Retinal pigment epithelial cell (primary cell): ENCODE results near the gene BCKDHB.

Experiments used
- DNase-seq: peaks from one replicate; pipeline ENCODE4 v3.0.0-alpha.2; 2010; ENCODE audit warnings: low read depth
- H3K4me3 ChIP-seq: 2 replicates; pipeline ENCODE4 v1.5.1; 2011; ENCODE audit warnings: mild to moderate bottlenecking, low read length, control low read depth, moderate library complexity
- TF ChIP-seq, protein P1 (sequence below): conservative IDR thresholded peaks from 2 replicates; pipeline ENCODE4 v1.5.1; 2011; ENCODE audit warnings: low read depth, low read length, control low read depth, inconsistent platforms

Gene BCKDHB

DNA sequence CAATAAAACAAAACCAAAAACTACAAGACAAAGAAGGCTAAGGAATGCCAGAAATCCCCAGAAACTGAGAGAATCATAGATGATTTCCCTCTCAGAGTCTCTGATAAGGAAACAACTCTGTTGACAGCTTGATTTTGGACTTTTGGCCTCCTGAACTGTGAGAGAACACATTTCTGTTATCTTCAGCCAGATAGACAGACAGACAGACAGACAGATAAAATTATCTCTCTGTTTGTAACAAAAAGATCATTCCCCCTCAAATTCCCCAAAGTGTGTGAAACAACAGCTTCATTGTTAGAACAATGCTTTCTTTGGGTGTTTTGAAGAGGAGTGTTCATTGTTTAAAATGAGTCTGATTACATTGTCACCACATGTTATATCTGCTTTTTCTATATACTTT lies 148.2 kb downstream of the BCKDHB start:
- DNase-seq, result no peak
- TF ChIP-seq, protein P1, sequence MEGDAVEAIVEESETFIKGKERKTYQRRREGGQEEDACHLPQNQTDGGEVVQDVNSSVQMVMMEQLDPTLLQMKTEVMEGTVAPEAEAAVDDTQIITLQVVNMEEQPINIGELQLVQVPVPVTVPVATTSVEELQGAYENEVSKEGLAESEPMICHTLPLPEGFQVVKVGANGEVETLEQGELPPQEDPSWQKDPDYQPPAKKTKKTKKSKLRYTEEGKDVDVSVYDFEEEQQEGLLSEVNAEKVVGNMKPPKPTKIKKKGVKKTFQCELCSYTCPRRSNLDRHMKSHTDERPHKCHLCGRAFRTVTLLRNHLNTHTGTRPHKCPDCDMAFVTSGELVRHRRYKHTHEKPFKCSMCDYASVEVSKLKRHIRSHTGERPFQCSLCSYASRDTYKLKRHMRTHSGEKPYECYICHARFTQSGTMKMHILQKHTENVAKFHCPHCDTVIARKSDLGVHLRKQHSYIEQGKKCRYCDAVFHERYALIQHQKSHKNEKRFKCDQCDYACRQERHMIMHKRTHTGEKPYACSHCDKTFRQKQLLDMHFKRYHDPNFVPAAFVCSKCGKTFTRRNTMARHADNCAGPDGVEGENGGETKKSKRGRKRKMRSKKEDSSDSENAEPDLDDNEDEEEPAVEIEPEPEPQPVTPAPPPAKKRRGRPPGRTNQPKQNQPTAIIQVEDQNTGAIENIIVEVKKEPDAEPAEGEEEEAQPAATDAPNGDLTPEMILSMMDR, result no peak
- H3K4me3 ChIP-seq, result no peak overlapping the region

DNA sequence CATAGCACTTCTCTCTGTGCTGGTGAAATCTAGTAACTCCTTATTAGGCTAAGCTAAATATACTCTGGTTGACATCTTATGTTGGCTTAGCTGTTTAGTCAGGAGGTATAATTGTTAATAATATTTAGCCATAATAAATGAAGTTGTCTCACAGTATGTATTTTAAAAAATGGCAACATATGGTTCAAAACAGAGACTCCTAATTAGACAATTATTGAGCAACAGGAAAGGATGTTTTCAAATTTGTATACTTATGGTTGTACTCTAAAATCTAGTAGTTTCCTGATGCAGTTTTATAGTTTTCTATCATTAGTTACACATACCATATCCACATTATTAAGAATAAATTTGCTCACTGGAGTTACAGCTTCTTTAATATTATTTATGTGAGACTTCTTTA lies 150.2 kb downstream of the BCKDHB start:
- no peak for DNase-seq
- H3K4me3 ChIP-seq, result no peak overlapping the region
- TF ChIP-seq, protein P1, result no peak

DNA sequence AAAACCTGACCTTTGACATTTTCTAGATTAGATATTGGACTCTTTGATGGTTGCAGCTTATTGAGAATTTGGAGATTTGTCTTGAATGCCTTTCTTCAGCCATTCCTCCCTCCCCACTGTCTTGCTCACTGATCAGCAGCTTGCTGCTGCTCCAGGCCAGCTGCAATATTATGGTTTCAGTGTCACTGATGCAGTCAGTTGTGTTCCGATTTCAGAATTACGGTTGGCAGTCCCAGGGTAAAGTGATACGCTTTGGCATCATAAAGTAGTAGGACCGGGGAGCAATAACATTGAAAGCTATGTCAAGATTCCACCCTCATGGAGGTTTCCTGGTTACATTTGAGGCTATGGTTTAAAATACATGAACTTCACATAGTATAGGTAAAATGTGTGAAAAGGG lies 152.6 kb downstream of the BCKDHB start:
- TF ChIP-seq, protein P1, result no peak
- no peak overlapping the region for H3K4me3 ChIP-seq

DNA sequence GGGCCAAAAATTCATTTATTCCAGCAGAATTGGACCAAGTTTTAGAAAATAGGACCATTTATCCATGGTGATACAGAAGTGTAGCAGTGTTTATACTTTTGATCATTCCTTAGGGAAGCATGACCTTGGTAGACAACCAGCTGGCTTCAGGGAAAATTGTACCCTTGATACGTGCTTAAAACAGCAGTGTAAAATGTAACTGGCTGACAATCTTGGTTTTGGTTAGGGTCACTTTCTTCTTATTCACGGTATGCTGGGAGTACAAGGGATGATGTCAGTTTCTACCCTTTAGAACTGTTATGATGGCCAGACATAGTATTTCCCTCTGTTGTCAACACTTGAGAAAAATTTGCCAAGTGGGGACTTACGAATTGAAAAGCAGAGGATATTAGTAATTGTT lies 157.1 kb downstream of the BCKDHB start:
- TF ChIP-seq, protein P1, result no peak
- DNase-seq, result no peak
- no peak overlapping the region for H3K4me3 ChIP-seq

More for the DNA sequence above, 152.6 kb downstream of the BCKDHB start:
- DNase-seq, result no peak

DNA sequence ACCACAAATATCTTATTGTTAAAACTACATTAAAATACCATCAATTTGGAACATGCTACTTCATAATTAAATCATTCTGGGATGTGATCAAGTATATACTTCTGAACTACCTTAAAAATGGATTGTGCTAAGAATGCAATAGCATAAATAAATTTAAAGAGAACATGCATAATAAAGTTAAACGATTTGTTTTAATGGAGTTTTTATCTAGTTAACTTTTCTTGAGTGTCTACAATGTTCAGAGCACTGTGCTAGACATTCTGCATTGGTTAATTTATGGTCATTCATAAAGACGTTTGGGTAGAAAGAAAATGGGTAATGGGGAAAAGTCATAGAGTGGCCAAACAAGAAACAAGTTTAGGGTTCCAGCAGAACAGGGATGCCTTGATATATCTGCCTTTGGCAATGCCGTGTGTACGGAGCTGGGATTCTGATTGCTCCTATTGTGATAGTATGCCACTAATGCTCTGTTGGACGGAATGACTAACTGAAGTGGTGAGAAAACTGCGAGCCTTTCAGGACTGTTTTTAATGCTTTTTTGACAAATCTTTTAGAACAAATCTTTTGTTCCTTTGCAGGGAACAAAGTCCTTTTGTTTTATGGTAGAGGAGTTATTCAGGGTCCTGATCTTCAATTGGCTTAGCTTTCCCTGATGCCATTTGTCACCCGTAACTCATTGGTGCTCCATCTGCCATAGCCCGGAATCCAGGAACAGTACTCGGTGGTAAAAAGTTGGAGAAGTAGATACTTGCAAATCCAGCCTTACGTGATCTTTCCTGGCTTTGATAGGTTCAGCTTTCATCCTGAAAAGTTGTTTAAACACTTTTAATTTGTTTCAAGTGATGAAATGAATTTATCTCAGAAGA lies 162.6 kb downstream of the BCKDHB start:
- DNase-seq, result no peak
- TF ChIP-seq, protein P1, result no peak
- no peak overlapping the region for H3K4me3 ChIP-seq

DNA sequence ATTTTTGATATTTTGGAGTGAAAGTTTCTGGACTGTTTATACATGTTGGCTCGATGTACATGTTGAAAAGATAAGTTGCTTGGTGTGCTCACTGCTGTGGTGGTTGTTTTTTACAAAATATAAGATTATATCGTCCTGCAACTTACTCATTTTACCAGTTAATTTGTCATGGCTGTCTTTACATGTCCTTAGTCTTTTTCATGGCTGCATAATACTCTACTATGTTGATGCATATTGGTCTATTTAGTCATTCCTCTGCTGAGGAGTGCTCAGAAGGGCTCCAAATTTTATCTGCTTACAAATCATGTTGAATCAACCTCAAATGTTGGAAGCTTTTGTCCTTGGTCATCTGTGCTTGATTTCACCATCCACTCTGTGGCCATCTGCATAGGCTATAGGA lies 164.6 kb downstream of the BCKDHB start:
- no peak for DNase-seq
- H3K4me3 ChIP-seq, result no peak overlapping the region
- TF ChIP-seq, protein P1, result no peak

DNA sequence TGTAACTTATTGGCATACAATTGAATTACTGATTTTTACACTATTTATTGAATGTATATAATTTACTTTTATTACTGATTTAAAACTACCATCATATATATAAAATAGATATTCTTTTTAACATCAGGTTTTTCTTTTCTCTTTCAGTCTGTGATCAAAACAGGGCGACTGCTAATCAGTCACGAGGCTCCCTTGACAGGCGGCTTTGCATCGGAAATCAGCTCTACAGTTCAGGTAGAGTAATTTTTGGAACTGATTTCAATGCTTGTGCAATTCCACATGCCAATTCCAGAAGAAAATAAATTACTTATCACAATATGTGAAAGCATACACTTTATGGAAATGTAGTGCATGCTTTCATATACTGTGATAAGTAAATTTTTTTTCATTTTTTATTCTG lies 166.5 kb downstream of the BCKDHB start:
- no peak overlapping the region for H3K4me3 ChIP-seq
- TF ChIP-seq, protein P1, result no peak
- no peak for DNase-seq
